GM12801 (cell line): Measurements from ENCODE around the gene OPRD1.

Experiments used
- CTCF ChIP-seq: IDR thresholded peaks from one replicate; pipeline ENCODE4 v1.5.1; 2011; ENCODE audit warnings: control low read depth; ENCODE audit not compliant: insufficient read length; ENCODE audit errors: extremely low read depth

Gene OPRD1

GRCh38 chr1:28860332-28861073 lies 48.5 kb downstream of the OPRD1 start:
- TF ChIP-seq CTCF, result no peak

- no peak for TF ChIP-seq CTCF
These were observed 50.8 kb downstream of the OPRD1 start for GRCh38 chr1:28862571-28863403.

GRCh38 chr1:28864695-28865094 lies 52.7 kb downstream of the OPRD1 start:
- TF ChIP-seq CTCF, result no peak

- no peak for TF ChIP-seq CTCF
These were observed 54.2 kb downstream of the OPRD1 start for GRCh38 chr1:28865997-28866650.

GRCh38 chr1:28867850-28868249 lies 55.9 kb downstream of the OPRD1 start:
- TF ChIP-seq CTCF, result no peak

- TF ChIP-seq CTCF, result no peak
These were observed 58.0 kb downstream of the OPRD1 start for GRCh38 chr1:28869952-28870351.
